GM12878 (cell line): Measurements from ENCODE around the gene FLRT1. TPM values are rescaled to one million over a fixed set of nuclear protein-coding genes. Genes with fewer than 3 reads are reported as not detected.

ENCODE experiments used
- ATAC-seq: fragments of 200-7000 bp; cut with Tn5 transposase; 3 replicates; pipeline ENCODE4 v1.9.1; 2020; ENCODE audit warnings: mild to moderate bottlenecking, moderate library complexity
- BruUV-seq: library from RNA; stranded (reverse); fragments of 400-500 nt; replicated peaks from 2 replicates; lab custom pipeline; 2021; lab: Mats Ljungman, UMichigan
- CTCF ChIA-PET: fragments of 300-600 bp; sonication (Branson Sonifier 250); formaldehyde crosslinking; extraction: SDS; loops from one replicate; lab custom pipeline; 2021; ENCODE audit warnings: inconsistent platforms; lab: Yijun Ruan, JAX
- POLR2A ChIA-PET: fragments of 350-600 bp; formaldehyde crosslinking; extraction: SDS; loops from one replicate; lab custom pipeline; 2021; ENCODE audit warnings: inconsistent platforms; lab: Charles Lee
- RAD21 ChIA-PET: fragments of 300-600 bp; sonication (Branson Sonifier 250); formaldehyde crosslinking; loops from one replicate; lab custom pipeline; 2023; ENCODE audit warnings: antibody characterized with exemption; ENCODE audit not compliant: unreplicated experiment; lab: Charles Lee
- SMC1A ChIA-PET: fragments of 300-600 bp; sonication (Branson Sonifier 250); formaldehyde crosslinking; loops from one replicate; lab custom pipeline; 2023; ENCODE audit not compliant: unreplicated experiment, uncharacterized antibody; lab: Charles Lee
- DNase-seq: peaks from one replicate; pipeline ENCODE4 v3.0.0-alpha.2; 2011; ENCODE audit warnings: low read depth, low spot score
- FAIRE-seq: peaks from 3 replicates; lab custom pipeline; 2011; peaks lifted over from hg19 to GRCh38; lab: Jason Lieb, UNC
- H2AFZ ChIP-seq: 2 replicates; pipeline ENCODE4 v1.6.0; 2011; ENCODE audit warnings: low read depth, low read length, control low read depth; ENCODE audit not compliant: control insufficient read depth
- H3K27ac ChIP-seq: 2 replicates; pipeline ENCODE4 v1.5.1; 2011; ENCODE audit warnings: control low read depth; ENCODE audit not compliant: control insufficient read depth, insufficient read depth
- H3K27me3 ChIP-seq, 2 experiments: replicated peaks in 1 of 2; 2 replicates each; pipeline versions ENCODE4 v1.6.0 to v1.6.1; 2011; ENCODE audit warnings: low read length in 1 of 2; ENCODE audit not compliant: control insufficient read depth in 2 of 2, insufficient read depth in 2 of 2
- H3K36me3 ChIP-seq, 2 experiments: 2 replicates each; pipeline ENCODE4 v1.5.1; 2011; ENCODE audit warnings: low read length in 1 of 2; ENCODE audit not compliant: control insufficient read depth in 2 of 2, insufficient read depth in 2 of 2
- H3K4me1 ChIP-seq: 2 replicates; pipeline ENCODE4 v1.6.1; 2011; ENCODE audit warnings: mild to moderate bottlenecking, low read length, moderate library complexity, mixed read lengths; ENCODE audit not compliant: control insufficient read depth, insufficient read depth
- H3K4me2 ChIP-seq: 2 replicates; pipeline ENCODE4 v1.6.0; 2011; ENCODE audit warnings: control low read depth; ENCODE audit not compliant: control insufficient read depth, insufficient read depth
- H3K4me3 ChIP-seq: fragments of 200-600 bp; sonication (generic); 2 replicates; pipeline ENCODE4 v1.5.1; 2016
- H3K79me2 ChIP-seq: 2 replicates; pipeline ENCODE4 v1.6.0; 2011; ENCODE audit warnings: low read length; ENCODE audit not compliant: control insufficient read depth, insufficient read depth
- H3K9ac ChIP-seq: 2 replicates; pipeline ENCODE4 v1.8.0; 2011; ENCODE audit warnings: low read length, control low read depth, mixed read lengths; ENCODE audit not compliant: control insufficient read depth, insufficient read depth
- H3K9me3 ChIP-seq: replicated peaks from 3 replicates; pipeline ENCODE4 v1.5.1; 2011; ENCODE audit warnings: mild to moderate bottlenecking, low read length; ENCODE audit not compliant: control insufficient read depth, insufficient read depth
- H4K20me1 ChIP-seq: 2 replicates; pipeline ENCODE4 v1.6.0; 2011; ENCODE audit not compliant: control insufficient read depth, insufficient read depth
- FOXK2 ChIP-seq: fragments of 450-650 bp; IDR thresholded peaks from 2 replicates; pipeline ENCODE4 v1.6.1; 2017; ENCODE audit warnings: mild to moderate bottlenecking, moderate library complexity
- HDGF ChIP-seq: fragments of 450-650 bp; IDR thresholded peaks from 2 replicates; pipeline ENCODE4 v1.6.1; 2016; ENCODE audit warnings: antibody characterized with exemption
- IKZF1 ChIP-seq: fragments of 450-650 bp; conservative IDR thresholded peaks from 2 replicates; pipeline ENCODE4 v1.6.1; 2017; ENCODE audit warnings: antibody characterized with exemption, mild to moderate bottlenecking
- IRF4 ChIP-seq: IDR thresholded peaks from 2 replicates; pipeline ENCODE4 v1.6.1; 2011; ENCODE audit warnings: low read depth, low read length
- JUNB ChIP-seq: IDR thresholded peaks from 2 replicates; pipeline ENCODE4 v1.6.1; 2016; ENCODE audit warnings: antibody characterized with exemption, mild to moderate bottlenecking
- KAT2A ChIP-seq: conservative IDR thresholded peaks from 2 replicates; pipeline ENCODE4 v1.6.1; 2011; ENCODE audit warnings: low read depth, low read length; ENCODE audit not compliant: control insufficient read depth
- MEF2B ChIP-seq: fragments of 450-650 bp; IDR thresholded peaks from 2 replicates; pipeline ENCODE4 v1.6.1; 2018; ENCODE audit warnings: mild to moderate bottlenecking, moderate library complexity; ENCODE audit not compliant: partially characterized antibody, poor library complexity, severe bottlenecking
- NBN ChIP-seq: fragments of 450-650 bp; IDR thresholded peaks from 2 replicates; pipeline ENCODE4 v1.6.1; 2016
- NR2C1 ChIP-seq: fragments of 450-650 bp; IDR thresholded peaks from 2 replicates; pipeline ENCODE4 v1.6.1; 2017; ENCODE audit warnings: antibody characterized with exemption, mild to moderate bottlenecking, moderate library complexity
- NR2F1 ChIP-seq: fragments of 450-650 bp; conservative IDR thresholded peaks from 2 replicates; pipeline ENCODE4 v1.6.1; 2017; ENCODE audit warnings: mild to moderate bottlenecking
- SMAD1 ChIP-seq: fragments of 450-650 bp; IDR thresholded peaks from 2 replicates; pipeline ENCODE4 v1.6.1; 2018; ENCODE audit warnings: mild to moderate bottlenecking, low read depth; ENCODE audit not compliant: partially characterized antibody
- WGBS: methylation state at CpG from one replicate; pipeline ENCODE4 v1.1.6; 2016; ENCODE audit warnings: low lambda C conversion rate; ENCODE audit not compliant: insufficient replicate concordance, insufficient coverage; ENCODE audit errors: missing lambda C conversion rate; 5-methylcytosine and 5-hydroxymethylcytosine counted together
- in situ Hi-C: fragments of 300-500 bp; cut with MboI; formaldehyde crosslinking; loops from 9 replicates; pipeline ENCODE4 v1.14.3; 2018; ENCODE audit warnings: mixed read lengths
- intact Hi-C: fragments of 100-400 bp; cut with micrococcal nuclease; formaldehyde crosslinking; loops from one replicate; pipeline ENCODE4 v1.14.2; 2022; ENCODE audit not compliant: unreplicated experiment
- polyA plus RNA-seq, 11 experiments: library from polyadenylated mRNA; depleted of rRNA in 4 of 11; unstranded in 6 of 11; stranded (reverse) in 5 of 11; fragments of >200 nt; fragmentation: Nextera tagmentation in 4 of 11; fragmentation: Illumina TruSeq in 1 of 11; extraction: Ambion mirVana in 4 of 11; extraction: Trizol in 1 of 11; gene quantifications; 1 replicate in 1 of 11; 2 replicates in 10 of 11; pipeline versions ENCODE4 v1.2.1 to v1.2.3, GENCODE V29; 2011 to 2016; ENCODE audit warnings: inconsistent platforms in 2 of 11, missing spikeins in 2 of 11, low read depth in 1 of 11
- total RNA-seq, 4 experiments: library from RNA; depleted of rRNA in 3 of 4; stranded (reverse); fragments of >200 nt in 3 of 4; fragmentation: Illumina TruSeq in 1 of 4; extraction: Trizol in 1 of 4; gene quantifications; 2 replicates each; pipeline versions ENCODE4 v1.2.1 to v1.2.3, GENCODE V29; 2013 to 2021
- TF ChIP-seq, protein P1 (sequence below): IDR thresholded peaks from 2 replicates; pipeline ENCODE4 v1.6.1; 2012; ENCODE audit warnings: low read depth, low read length, improper control_type of control experiment
- TF ChIP-seq, protein P2 (sequence below): IDR thresholded peaks from 2 replicates; pipeline ENCODE4 v1.6.1; 2012; ENCODE audit warnings: improper control_type of control experiment, low read depth, low read length; ENCODE audit not compliant: insufficient replicate concordance
- TF ChIP-seq, protein P3 (sequence below): fragments of 450-650 bp; IDR thresholded peaks from 2 replicates; pipeline ENCODE4 v1.6.1; 2017; ENCODE audit warnings: antibody characterized with exemption, mild to moderate bottlenecking, moderate library complexity

Gene FLRT1
- total and polyA plus RNA-seq, 10 of the 15 experiments (the other 5 are each of a cell fraction or from before 2014, with no cell fraction given): 0.10 to 0.12 TPM; not detected in 8

DNA sequence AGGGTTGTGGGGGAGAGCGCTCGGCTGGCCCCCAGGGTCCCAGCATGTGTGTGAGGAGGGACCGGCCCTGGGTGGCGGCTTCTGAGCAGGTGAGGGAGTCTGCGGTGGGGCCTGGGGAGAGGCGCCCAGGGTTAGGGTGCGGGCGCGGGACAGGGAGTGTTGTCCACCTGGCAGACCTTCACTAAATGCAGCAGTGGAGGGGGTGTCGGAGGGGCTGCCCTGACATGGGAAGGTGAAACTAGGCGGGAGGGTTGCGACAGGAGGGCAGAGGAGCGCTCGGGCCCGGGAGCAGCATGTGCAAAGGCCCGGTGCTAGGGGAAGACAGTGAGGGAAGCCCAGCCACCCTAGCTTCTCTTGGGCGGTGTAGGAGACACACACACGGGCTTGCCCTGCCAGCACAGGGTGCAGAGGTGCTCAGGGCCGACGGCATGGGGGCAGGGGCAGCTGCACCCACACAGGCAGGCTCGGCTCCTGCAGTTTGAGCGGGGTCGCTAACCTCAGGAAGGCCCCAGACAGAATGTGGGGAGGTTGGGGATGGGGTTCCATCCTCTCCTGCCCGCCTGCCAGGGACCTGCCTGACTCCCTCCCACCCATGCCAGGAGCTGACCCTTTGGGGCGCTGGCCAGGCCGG lies 27.3 kb upstream of the FLRT1 start:
- in situ Hi-C loops (no loop called here), intact Hi-C loops (no loop called here)
- H3K9me3 ChIP-seq: peaks cover 3% of the 10 kb centered on the region; the same call in 2 of the 3 replicates
- 68% methylated on average over 26 of the region's 26 CpGs for WGBS
- FAIRE-seq (no peak), DNase-seq (no peak), ATAC-seq (no peak)
- H3K4me2 ChIP-seq: no peak overlapping the region
- no peaks in the 10 kb centered on the region for H4K20me1 ChIP-seq
- H2AFZ ChIP-seq: no peak overlapping the region
- no peak overlapping the region for H3K4me3 ChIP-seq
- RAD21 ChIA-PET: no interaction called here
- H3K27me3 ChIP-seq: no peaks in the 10 kb centered on the region; a peak in 3 of 4 replicates
- POLR2A ChIA-PET: no interaction called here
- H3K4me1 ChIP-seq: no peaks in the 10 kb centered on the region
- SMC1A ChIA-PET: no interaction called here
- no TSS peak for BruUV-seq
- no peaks in the 10 kb centered on the region for H3K36me3 ChIP-seq
- no peaks in the 10 kb centered on the region for H3K79me2 ChIP-seq
- no peak overlapping the region for H3K27ac ChIP-seq
- H3K9ac ChIP-seq: no peak overlapping the region
- CTCF ChIA-PET: no interaction called here
- TF ChIP-seq IKZF1 (no peak), IRF4 (no peak), KAT2A (no peak), JUNB (no peak), HDGF (no peak), NBN (no peak), NR2F1 (no peak), NR2C1 (no peak), FOXK2 (no peak), MEF2B (no peak), SMAD1 (no peak)
- TF ChIP-seq, protein P1, sequence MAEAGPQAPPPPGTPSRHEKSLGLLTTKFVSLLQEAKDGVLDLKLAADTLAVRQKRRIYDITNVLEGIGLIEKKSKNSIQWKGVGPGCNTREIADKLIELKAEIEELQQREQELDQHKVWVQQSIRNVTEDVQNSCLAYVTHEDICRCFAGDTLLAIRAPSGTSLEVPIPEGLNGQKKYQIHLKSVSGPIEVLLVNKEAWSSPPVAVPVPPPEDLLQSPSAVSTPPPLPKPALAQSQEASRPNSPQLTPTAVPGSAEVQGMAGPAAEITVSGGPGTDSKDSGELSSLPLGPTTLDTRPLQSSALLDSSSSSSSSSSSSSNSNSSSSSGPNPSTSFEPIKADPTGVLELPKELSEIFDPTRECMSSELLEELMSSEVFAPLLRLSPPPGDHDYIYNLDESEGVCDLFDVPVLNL: no peak
- TF ChIP-seq, protein P2, sequence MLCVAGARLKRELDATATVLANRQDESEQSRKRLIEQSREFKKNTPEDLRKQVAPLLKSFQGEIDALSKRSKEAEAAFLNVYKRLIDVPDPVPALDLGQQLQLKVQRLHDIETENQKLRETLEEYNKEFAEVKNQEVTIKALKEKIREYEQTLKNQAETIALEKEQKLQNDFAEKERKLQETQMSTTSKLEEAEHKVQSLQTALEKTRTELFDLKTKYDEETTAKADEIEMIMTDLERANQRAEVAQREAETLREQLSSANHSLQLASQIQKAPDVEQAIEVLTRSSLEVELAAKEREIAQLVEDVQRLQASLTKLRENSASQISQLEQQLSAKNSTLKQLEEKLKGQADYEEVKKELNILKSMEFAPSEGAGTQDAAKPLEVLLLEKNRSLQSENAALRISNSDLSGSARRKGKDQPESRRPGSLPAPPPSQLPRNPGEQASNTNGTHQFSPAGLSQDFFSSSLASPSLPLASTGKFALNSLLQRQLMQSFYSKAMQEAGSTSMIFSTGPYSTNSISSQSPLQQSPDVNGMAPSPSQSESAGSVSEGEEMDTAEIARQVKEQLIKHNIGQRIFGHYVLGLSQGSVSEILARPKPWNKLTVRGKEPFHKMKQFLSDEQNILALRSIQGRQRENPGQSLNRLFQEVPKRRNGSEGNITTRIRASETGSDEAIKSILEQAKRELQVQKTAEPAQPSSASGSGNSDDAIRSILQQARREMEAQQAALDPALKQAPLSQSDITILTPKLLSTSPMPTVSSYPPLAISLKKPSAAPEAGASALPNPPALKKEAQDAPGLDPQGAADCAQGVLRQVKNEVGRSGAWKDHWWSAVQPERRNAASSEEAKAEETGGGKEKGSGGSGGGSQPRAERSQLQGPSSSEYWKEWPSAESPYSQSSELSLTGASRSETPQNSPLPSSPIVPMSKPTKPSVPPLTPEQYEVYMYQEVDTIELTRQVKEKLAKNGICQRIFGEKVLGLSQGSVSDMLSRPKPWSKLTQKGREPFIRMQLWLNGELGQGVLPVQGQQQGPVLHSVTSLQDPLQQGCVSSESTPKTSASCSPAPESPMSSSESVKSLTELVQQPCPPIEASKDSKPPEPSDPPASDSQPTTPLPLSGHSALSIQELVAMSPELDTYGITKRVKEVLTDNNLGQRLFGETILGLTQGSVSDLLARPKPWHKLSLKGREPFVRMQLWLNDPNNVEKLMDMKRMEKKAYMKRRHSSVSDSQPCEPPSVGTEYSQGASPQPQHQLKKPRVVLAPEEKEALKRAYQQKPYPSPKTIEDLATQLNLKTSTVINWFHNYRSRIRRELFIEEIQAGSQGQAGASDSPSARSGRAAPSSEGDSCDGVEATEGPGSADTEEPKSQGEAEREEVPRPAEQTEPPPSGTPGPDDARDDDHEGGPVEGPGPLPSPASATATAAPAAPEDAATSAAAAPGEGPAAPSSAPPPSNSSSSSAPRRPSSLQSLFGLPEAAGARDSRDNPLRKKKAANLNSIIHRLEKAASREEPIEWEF: no peak
- TF ChIP-seq, protein P3, sequence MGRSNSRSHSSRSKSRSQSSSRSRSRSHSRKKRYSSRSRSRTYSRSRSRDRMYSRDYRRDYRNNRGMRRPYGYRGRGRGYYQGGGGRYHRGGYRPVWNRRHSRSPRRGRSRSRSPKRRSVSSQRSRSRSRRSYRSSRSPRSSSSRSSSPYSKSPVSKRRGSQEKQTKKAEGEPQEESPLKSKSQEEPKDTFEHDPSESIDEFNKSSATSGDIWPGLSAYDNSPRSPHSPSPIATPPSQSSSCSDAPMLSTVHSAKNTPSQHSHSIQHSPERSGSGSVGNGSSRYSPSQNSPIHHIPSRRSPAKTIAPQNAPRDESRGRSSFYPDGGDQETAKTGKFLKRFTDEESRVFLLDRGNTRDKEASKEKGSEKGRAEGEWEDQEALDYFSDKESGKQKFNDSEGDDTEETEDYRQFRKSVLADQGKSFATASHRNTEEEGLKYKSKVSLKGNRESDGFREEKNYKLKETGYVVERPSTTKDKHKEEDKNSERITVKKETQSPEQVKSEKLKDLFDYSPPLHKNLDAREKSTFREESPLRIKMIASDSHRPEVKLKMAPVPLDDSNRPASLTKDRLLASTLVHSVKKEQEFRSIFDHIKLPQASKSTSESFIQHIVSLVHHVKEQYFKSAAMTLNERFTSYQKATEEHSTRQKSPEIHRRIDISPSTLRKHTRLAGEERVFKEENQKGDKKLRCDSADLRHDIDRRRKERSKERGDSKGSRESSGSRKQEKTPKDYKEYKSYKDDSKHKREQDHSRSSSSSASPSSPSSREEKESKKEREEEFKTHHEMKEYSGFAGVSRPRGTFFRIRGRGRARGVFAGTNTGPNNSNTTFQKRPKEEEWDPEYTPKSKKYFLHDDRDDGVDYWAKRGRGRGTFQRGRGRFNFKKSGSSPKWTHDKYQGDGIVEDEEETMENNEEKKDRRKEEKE: no peak
